ENCODE data around the gene RRAS.
"Not testable (repeated sequence)": the region's sequence is repeated elsewhere in the genome, so short reads cannot be mapped to it uniquely, and the experiment has no call there.

DNA sequence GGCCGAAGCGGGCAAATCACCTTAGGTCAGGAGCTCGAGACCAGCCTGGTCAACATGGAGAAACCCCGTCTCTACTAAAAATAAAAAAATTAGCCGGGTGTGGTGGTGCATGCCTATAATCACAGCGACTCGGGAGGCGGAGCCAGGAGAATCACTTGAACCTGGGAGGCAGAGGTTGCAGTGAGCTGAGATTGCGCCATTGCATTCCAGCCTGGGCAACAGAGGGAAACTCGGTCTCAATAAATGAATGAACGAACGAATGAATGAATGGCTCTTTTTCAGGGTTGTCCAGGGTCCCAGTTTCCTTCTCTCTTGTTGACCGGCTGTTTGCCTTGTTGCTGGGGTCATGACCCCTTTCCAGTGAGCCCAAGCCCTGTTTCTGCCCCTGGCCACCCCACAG, 22.1 kb downstream of the RRAS start:
- TF ChIP-seq POLR2A (IDR thresholded peaks at IDR 0.05; ENCODE audit: borderline replicate concordance, extremely low read depth, insufficient read depth, insufficient read length); JUND (IDR thresholded peaks at IDR 0.05); POLR2AphosphoS5 (IDR thresholded peaks at IDR 0.05; ENCODE audit: low read depth, low read length); CTCF (IDR thresholded peaks at IDR 0.05 in 2 of 3, conservative IDR thresholded peaks at IDR 0.05 in 1 of 3; ENCODE audit: borderline replicate concordance in 1 of 3, insufficient read depth in 1 of 3, low read depth in 2 of 3, low read length in 2 of 3): not testable (repeated sequence)

All from HCT116 (cell line).